Gastrocnemius medialis (tissue), 4 donors: ENCODE measurements around the gene ZNF740.

Source experiments
- CTCF ChIP-seq, 5 experiments: fragments of 450-650 bp in 3 of 5; fragments of 200-600 bp in 2 of 5; sonication (generic) in 2 of 5; IDR thresholded peaks in 4 of 5; conservative IDR thresholded peaks in 1 of 5; 1 replicate in 4 of 5; 2 replicates in 1 of 5; pipeline ENCODE4 v1.5.1; 2016 to 2019; ENCODE audit warnings: antibody characterized with exemption in 5 of 5, mild to moderate bottlenecking in 3 of 5, moderate library complexity in 3 of 5
- POLR2A ChIP-seq, 2 donors: fragments of 450-650 bp; IDR thresholded peaks; one replicate each; pipeline ENCODE4 v1.6.1; 2017; ENCODE audit warnings: antibody characterized with exemption in 2 of 2, mild to moderate bottlenecking in 2 of 2, moderate library complexity in 2 of 2

GRCh38 chr12:53190108-53190729 is 9.7 kb downstream of the ZNF740 start:
- peak; percentile 55 to 74 (median 70) for TF ChIP-seq CTCF (IDR thresholded peaks at IDR 0.05 in 4 of 5, conservative IDR thresholded peaks at IDR 0.05 in 1 of 5)
- no peak for TF ChIP-seq POLR2A (IDR thresholded peaks at IDR 0.05)
